Activated naive CD4-positive, alpha-beta T cell treated with anti-CD3 and anti-CD28 coated beads, Interleukin-2, amount 50 U/mL, for 24 hours (primary cell): ENCODE data around the gene FBRSL1.
"Not testable (repeated sequence)": the region's sequence is repeated elsewhere in the genome, so short reads cannot be mapped to it uniquely, and the experiment has no call there.

Experiments
- H3K27ac Mint-ChIP-seq: one replicate; pipeline ENCODE4 v1.8.0; 2021; ENCODE audit warnings: mild to moderate bottlenecking, mixed read lengths
- H3K27me3 Mint-ChIP-seq: one replicate; pipeline ENCODE4 v1.8.0; 2021; ENCODE audit warnings: mixed read lengths
- H3K36me3 Mint-ChIP-seq: one replicate; pipeline ENCODE4 v1.8.0; 2021; ENCODE audit warnings: mixed read lengths
- H3K4me1 Mint-ChIP-seq: one replicate; pipeline ENCODE4 v1.8.0; 2021; ENCODE audit warnings: mixed read lengths
- H3K4me3 Mint-ChIP-seq: one replicate; pipeline ENCODE4 v1.8.0; 2021; ENCODE audit warnings: mild to moderate bottlenecking, mixed read lengths
- H3K9me3 Mint-ChIP-seq: one replicate; pipeline ENCODE4 v1.8.0; 2021; ENCODE audit warnings: mixed read lengths

Gene FBRSL1

GRCh38 chr12:132525011-132525832 is 35.3 kb downstream of the FBRSL1 start:
- H3K36me3 Mint-ChIP-seq: no peaks in the 10 kb centered on the region
- H3K27ac Mint-ChIP-seq: no peak overlapping the region
- peaks cover 8% of the 10 kb centered on the region for H3K4me1 Mint-ChIP-seq
- no peaks in the 10 kb centered on the region for H3K27me3 Mint-ChIP-seq
- no peak overlapping the region for H3K4me3 Mint-ChIP-seq
- no peaks in the 10 kb centered on the region for H3K9me3 Mint-ChIP-seq

GRCh38 chr12:132525833-132526455 is 36.0 kb downstream of the FBRSL1 start:
- H3K27me3 Mint-ChIP-seq: no peaks in the 10 kb centered on the region
- H3K27ac Mint-ChIP-seq: no peak overlapping the region
- H3K9me3 Mint-ChIP-seq: no peaks in the 10 kb centered on the region
- H3K4me3 Mint-ChIP-seq: no peak overlapping the region
- H3K36me3 Mint-ChIP-seq: no peaks in the 10 kb centered on the region
- peaks cover 8% of the 10 kb centered on the region for H3K4me1 Mint-ChIP-seq

GRCh38 chr12:132527186-132527882 is 37.4 kb downstream of the FBRSL1 start:
- no peaks in the 10 kb centered on the region for H3K36me3 Mint-ChIP-seq
- H3K27me3 Mint-ChIP-seq: no peaks in the 10 kb centered on the region
- no peak overlapping the region for H3K4me3 Mint-ChIP-seq
- H3K4me1 Mint-ChIP-seq: peaks cover 4% of the 10 kb centered on the region
- H3K27ac Mint-ChIP-seq: no peak overlapping the region
- no peaks in the 10 kb centered on the region for H3K9me3 Mint-ChIP-seq

GRCh38 chr12:132527883-132528264 is 37.9 kb downstream of the FBRSL1 start:
- no peaks in the 10 kb centered on the region for H3K36me3 Mint-ChIP-seq
- H3K9me3 Mint-ChIP-seq: no peaks in the 10 kb centered on the region
- no peak overlapping the region for H3K4me3 Mint-ChIP-seq
- peaks cover 4% of the 10 kb centered on the region for H3K4me1 Mint-ChIP-seq
- no peaks in the 10 kb centered on the region for H3K27me3 Mint-ChIP-seq
- H3K27ac Mint-ChIP-seq: no peak overlapping the region

- H3K9me3 Mint-ChIP-seq: no peaks in the 10 kb centered on the region
- H3K36me3 Mint-ChIP-seq: peaks cover 2% of the 10 kb centered on the region
- no peak overlapping the region for H3K4me3 Mint-ChIP-seq
- peaks cover 3% of the 10 kb centered on the region for H3K4me1 Mint-ChIP-seq
- no peaks in the 10 kb centered on the region for H3K27me3 Mint-ChIP-seq
- H3K27ac Mint-ChIP-seq: no peak overlapping the region
Observed at GRCh38 chr12:132528564-132529106, 38.7 kb downstream of the FBRSL1 start.

- Mint-ChIP-seq H3K27ac (no peak overlapping the region), H3K36me3 (peaks cover 2% of the 10 kb centered on the region), H3K9me3 (no peaks in the 10 kb centered on the region), H3K27me3 (no peaks in the 10 kb centered on the region), H3K4me1 (no peaks in the 10 kb centered on the region), H3K4me3 (no peak overlapping the region)
Observed at GRCh38 chr12:132529156-132529839, 39.3 kb downstream of the FBRSL1 start.

GRCh38 chr12:132529906-132530305 is 40.0 kb downstream of the FBRSL1 start:
- Mint-ChIP-seq H3K36me3 (peaks cover 2% of the 10 kb centered on the region), H3K9me3 (no peaks in the 10 kb centered on the region), H3K4me3 (no peak overlapping the region), H3K27me3 (no peaks in the 10 kb centered on the region), H3K4me1 (no peaks in the 10 kb centered on the region), H3K27ac (no peak overlapping the region)

- H3K9me3 Mint-ChIP-seq: no peaks in the 10 kb centered on the region
- no peaks in the 10 kb centered on the region for H3K4me1 Mint-ChIP-seq
- no peak overlapping the region for H3K4me3 Mint-ChIP-seq
- H3K36me3 Mint-ChIP-seq: peaks cover 2% of the 10 kb centered on the region
- no peaks in the 10 kb centered on the region for H3K27me3 Mint-ChIP-seq
- H3K27ac Mint-ChIP-seq: no peak overlapping the region
Observed at GRCh38 chr12:132530447-132530846, 40.5 kb downstream of the FBRSL1 start.

GRCh38 chr12:132530851-132531250 is 40.9 kb downstream of the FBRSL1 start:
- Mint-ChIP-seq H3K9me3 (peaks cover 2% of the 10 kb centered on the region), H3K27me3 (no peaks in the 10 kb centered on the region), H3K27ac (no peak overlapping the region), H3K36me3 (peaks cover 2% of the 10 kb centered on the region), H3K4me3 (no peak overlapping the region), H3K4me1 (no peaks in the 10 kb centered on the region)

- H3K27ac Mint-ChIP-seq, H3K9me3 Mint-ChIP-seq, H3K4me1 Mint-ChIP-seq, H3K36me3 Mint-ChIP-seq, H3K27me3 Mint-ChIP-seq, H3K4me3 Mint-ChIP-seq: not testable (repeated sequence)
Observed at GRCh38 chr12:132532711-132533583, 43.0 kb downstream of the FBRSL1 start.

GRCh38 chr12:132533584-132533958 is 43.6 kb downstream of the FBRSL1 start:
- Mint-ChIP-seq H3K36me3 (peaks cover 2% of the 10 kb centered on the region), H3K27ac (no peak overlapping the region), H3K9me3 (peaks cover 5% of the 10 kb centered on the region), H3K27me3 (no peaks in the 10 kb centered on the region), H3K4me3 (no peak overlapping the region), H3K4me1 (no peaks in the 10 kb centered on the region)

- Mint-ChIP-seq H3K4me3 (no peak overlapping the region), H3K27me3 (no peaks in the 10 kb centered on the region), H3K36me3 (peaks cover 2% of the 10 kb centered on the region), H3K9me3 (peaks cover 5% of the 10 kb centered on the region), H3K27ac (no peak overlapping the region), H3K4me1 (no peaks in the 10 kb centered on the region)
Observed at GRCh38 chr12:132534076-132534475, 44.1 kb downstream of the FBRSL1 start.

GRCh38 chr12:132535019-132535418 is 45.1 kb downstream of the FBRSL1 start:
- Mint-ChIP-seq H3K4me1 (no peaks in the 10 kb centered on the region), H3K27ac (peak overlapping the region; percentile 77), H3K27me3 (no peaks in the 10 kb centered on the region), H3K9me3 (peaks cover 5% of the 10 kb centered on the region), H3K36me3 (peaks cover 2% of the 10 kb centered on the region), H3K4me3 (no peak overlapping the region)

- H3K4me3 Mint-ChIP-seq: no peak overlapping the region
- no peaks in the 10 kb centered on the region for H3K4me1 Mint-ChIP-seq
- peaks cover 5% of the 10 kb centered on the region for H3K9me3 Mint-ChIP-seq
- no peaks in the 10 kb centered on the region for H3K27me3 Mint-ChIP-seq
- H3K27ac Mint-ChIP-seq: no peak overlapping the region
- peaks cover 2% of the 10 kb centered on the region for H3K36me3 Mint-ChIP-seq
Observed at GRCh38 chr12:132536102-132536876, 46.3 kb downstream of the FBRSL1 start.
